ENCODE data around the gene COL18A1.

COL18A1 gene

DNA sequence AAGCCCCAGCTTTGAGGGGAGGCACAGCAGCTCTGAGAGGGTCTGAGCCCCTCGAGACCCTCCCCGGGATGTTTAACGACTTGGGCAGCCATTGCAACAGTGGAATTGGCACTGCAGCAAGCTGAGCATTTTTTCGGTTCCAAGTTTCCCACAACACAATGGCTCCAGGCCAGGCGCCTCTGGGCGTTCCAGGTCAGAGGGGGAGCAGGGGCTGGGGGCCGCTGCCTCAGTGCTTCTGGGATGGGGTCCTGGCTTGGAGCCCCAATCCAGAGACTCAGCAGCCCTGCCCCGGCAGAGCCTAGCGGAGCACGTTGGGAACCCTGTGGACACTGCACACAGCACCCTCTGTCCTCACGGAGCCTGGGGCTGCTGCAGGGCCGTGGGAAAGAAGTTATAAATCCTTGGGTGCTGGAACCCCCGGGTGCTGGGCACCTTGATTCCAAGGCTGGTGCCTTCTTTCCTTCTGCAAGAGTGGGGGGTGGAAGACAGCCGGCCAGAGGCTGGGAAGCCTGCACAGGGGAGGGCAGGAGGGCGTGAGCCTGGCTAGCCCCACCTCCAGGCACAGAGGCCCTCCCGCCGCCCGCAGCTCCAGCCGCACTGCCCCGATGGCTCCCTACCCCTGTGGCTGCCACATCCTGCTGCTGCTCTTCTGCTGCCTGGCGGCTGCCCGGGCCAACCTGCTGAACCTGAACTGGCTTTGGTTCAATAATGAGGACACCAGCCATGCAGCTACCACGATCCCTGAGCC lies 50.1 kb downstream of the COL18A1 start:
- H3K4me1 ChIP-seq (ENCODE audit: insufficient read depth, poor library complexity, severe bottlenecking): no peaks in the 10 kb centered on the region
- no peak for DNase-seq (ENCODE audit: low spot score)

DNA sequence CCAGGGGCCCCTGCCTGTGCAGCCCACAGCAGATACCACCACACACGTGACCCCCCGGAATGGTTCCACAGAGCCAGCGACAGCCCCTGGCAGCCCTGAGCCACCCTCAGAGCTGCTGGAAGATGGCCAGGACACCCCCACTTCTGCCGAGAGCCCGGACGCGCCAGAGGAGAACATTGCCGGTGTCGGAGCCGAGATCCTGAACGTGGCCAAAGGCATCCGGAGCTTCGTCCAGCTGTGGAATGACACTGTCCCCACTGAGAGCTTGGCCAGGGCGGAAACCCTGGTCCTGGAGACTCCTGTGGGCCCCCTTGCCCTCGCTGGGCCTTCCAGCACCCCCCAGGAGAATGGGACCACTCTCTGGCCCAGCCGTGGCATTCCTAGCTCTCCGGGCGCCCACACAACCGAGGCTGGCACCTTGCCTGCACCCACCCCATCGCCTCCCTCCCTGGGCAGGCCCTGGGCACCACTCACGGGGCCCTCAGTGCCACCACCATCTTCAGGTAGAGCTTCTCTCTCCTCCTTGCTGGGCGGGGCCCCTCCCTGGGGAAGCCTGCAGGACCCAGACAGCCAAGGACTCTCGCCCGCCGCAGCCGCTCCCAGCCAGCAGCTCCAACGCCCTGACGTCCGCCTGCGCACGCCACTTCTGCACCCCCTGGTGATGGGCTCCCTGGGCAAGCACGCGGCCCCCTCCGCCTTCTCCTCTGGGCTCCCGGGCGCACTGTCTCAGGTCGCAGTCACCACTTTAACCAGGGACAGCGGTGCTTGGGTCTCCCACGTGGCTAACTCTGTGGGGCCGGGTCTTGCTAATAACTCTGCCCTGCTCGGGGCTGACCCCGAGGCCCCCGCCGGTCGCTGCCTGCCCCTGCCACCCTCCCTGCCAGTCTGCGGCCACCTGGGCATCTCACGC lies 51.0 kb downstream of the COL18A1 start:
- TF ChIP-seq, protein P1, sequence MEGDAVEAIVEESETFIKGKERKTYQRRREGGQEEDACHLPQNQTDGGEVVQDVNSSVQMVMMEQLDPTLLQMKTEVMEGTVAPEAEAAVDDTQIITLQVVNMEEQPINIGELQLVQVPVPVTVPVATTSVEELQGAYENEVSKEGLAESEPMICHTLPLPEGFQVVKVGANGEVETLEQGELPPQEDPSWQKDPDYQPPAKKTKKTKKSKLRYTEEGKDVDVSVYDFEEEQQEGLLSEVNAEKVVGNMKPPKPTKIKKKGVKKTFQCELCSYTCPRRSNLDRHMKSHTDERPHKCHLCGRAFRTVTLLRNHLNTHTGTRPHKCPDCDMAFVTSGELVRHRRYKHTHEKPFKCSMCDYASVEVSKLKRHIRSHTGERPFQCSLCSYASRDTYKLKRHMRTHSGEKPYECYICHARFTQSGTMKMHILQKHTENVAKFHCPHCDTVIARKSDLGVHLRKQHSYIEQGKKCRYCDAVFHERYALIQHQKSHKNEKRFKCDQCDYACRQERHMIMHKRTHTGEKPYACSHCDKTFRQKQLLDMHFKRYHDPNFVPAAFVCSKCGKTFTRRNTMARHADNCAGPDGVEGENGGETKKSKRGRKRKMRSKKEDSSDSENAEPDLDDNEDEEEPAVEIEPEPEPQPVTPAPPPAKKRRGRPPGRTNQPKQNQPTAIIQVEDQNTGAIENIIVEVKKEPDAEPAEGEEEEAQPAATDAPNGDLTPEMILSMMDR (IDR thresholded peaks at IDR 0.05; ENCODE audit: poor library complexity, severe bottlenecking): no peak
- H3K36me3 ChIP-seq (ENCODE audit: low read depth): no peaks in the 10 kb centered on the region
- ATAC-seq (ENCODE audit: low read depth) (no peak), DNase-seq (ENCODE audit: low spot score) (no peak)
- H3K9me3 ChIP-seq (ENCODE audit: severe bottlenecking): no peaks in the 10 kb centered on the region
- no peak overlapping the region for H3K27ac ChIP-seq (ENCODE audit: poor library complexity, severe bottlenecking)
- H3K4me3 ChIP-seq (ENCODE audit: severe bottlenecking): no peak overlapping the region
- H3K4me1 ChIP-seq (ENCODE audit: insufficient read depth, poor library complexity, severe bottlenecking): no peaks in the 10 kb centered on the region
- H3K27me3 ChIP-seq (ENCODE audit: insufficient read depth, poor library complexity, severe bottlenecking): no peaks in the 10 kb centered on the region

More for the DNA sequence above, 50.1 kb downstream of the COL18A1 start:
- ATAC-seq (ENCODE audit: low read depth): peak; percentile 85
- Histone ChIP-seq H3K36me3 (ENCODE audit: low read depth) (no peaks in the 10 kb centered on the region), H3K27ac (ENCODE audit: poor library complexity, severe bottlenecking) (no peak overlapping the region), H3K4me3 (ENCODE audit: severe bottlenecking) (no peak overlapping the region), H3K9me3 (ENCODE audit: severe bottlenecking) (no peaks in the 10 kb centered on the region), H3K27me3 (ENCODE audit: insufficient read depth, poor library complexity, severe bottlenecking) (no peaks in the 10 kb centered on the region)
- TF ChIP-seq, protein P1 (IDR thresholded peaks at IDR 0.05; ENCODE audit: poor library complexity, severe bottlenecking): no peak

DNA sequence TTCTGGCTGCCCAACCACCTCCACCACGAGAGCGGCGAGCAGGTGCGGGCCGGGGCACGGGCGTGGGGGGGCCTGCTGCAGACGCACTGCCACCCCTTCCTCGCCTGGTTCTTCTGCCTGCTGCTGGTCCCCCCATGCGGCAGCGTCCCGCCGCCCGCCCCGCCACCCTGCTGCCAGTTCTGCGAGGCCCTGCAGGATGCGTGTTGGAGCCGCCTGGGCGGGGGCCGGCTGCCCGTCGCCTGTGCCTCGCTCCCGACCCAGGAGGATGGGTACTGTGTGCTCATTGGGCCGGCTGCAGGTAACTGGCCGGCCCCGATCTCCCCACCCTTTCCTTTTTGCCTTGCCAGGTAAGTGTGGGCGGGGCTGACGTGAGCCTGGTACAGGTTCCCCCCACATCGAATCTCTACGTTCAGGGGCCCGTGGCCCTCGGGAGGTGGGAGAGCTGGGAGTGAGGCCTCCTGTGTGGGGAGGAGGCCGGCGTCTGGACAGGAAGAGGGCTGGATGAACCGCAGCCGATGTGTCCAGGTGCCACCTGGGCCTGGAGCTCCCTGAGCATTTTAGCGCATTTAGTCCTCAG lies 51.7 kb downstream of the COL18A1 start:
- H3K4me1 ChIP-seq (ENCODE audit: insufficient read depth, poor library complexity, severe bottlenecking): no peaks in the 10 kb centered on the region
- H3K4me3 ChIP-seq (ENCODE audit: severe bottlenecking): no peak overlapping the region

DNA sequence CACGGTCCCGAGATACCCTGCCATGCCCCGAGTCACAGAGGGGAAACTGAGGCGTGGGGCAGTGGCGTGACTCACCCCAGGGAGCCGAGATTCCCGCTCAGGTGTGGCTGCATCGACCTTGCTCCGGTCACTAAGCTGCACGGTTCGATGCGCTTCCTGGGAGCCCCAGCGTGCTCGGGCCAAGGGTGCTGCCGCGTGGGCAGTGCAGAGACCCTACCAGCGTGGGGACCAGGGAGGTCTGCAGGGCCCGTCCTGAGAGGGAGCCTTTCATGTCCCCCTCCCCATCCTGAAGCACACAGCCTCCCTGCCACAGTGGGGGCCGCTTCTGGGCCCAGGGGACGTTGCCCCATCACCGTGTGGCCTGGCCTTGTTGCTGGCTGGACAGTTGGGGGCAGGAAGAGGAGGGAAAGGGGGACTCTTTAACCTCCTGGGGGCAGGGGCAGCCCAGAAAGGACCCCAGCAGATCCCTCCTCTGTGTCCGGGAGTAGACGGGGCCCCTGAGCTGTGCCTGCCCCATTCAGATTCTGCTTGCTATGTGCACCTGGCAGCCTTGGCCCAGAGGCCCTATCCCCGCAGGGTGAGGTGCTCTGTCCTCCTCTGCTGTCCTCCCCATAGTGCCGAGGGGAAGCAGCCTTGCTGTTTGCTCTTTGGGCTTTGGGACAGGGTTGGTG lies 52.3 kb downstream of the COL18A1 start:
- Histone ChIP-seq H3K36me3 (ENCODE audit: low read depth) (no peaks in the 10 kb centered on the region), H3K27me3 (ENCODE audit: insufficient read depth, poor library complexity, severe bottlenecking) (no peaks in the 10 kb centered on the region), H3K27ac (ENCODE audit: poor library complexity, severe bottlenecking) (no peak overlapping the region), H3K4me3 (ENCODE audit: severe bottlenecking) (no peak overlapping the region), H3K9me3 (ENCODE audit: severe bottlenecking) (no peaks in the 10 kb centered on the region), H3K4me1 (ENCODE audit: insufficient read depth, poor library complexity, severe bottlenecking) (no peaks in the 10 kb centered on the region)
- DNase-seq (ENCODE audit: low spot score) (no peak), ATAC-seq (ENCODE audit: low read depth) (no peak)
- TF ChIP-seq, protein P1 (IDR thresholded peaks at IDR 0.05; ENCODE audit: poor library complexity, severe bottlenecking): no peak

More for the DNA sequence above, 51.7 kb downstream of the COL18A1 start:
- no peaks in the 10 kb centered on the region for H3K9me3 ChIP-seq (ENCODE audit: severe bottlenecking)
- ATAC-seq (ENCODE audit: low read depth) (no peak), DNase-seq (ENCODE audit: low spot score) (no peak)
- TF ChIP-seq, protein P1 (IDR thresholded peaks at IDR 0.05; ENCODE audit: poor library complexity, severe bottlenecking): no peak
- no peak overlapping the region for H3K27ac ChIP-seq (ENCODE audit: poor library complexity, severe bottlenecking)
- H3K36me3 ChIP-seq (ENCODE audit: low read depth): no peaks in the 10 kb centered on the region
- no peaks in the 10 kb centered on the region for H3K27me3 ChIP-seq (ENCODE audit: insufficient read depth, poor library complexity, severe bottlenecking)
